H1 (cell line): Measurements from ENCODE around the gene PLD2. TPM values are rescaled to one million over a fixed set of nuclear protein-coding genes. Genes with fewer than 3 reads are reported as not detected.

ENCODE experiments used
- CTCF ChIA-PET: fragments of 300-600 bp; sonication (Branson Sonifier 250); formaldehyde crosslinking; loops from one replicate; lab custom pipeline; 2021; ENCODE audit not compliant: partially characterized antibody; lab: Charles Lee
- POLR2A ChIA-PET: fragments of 300-600 bp; sonication (Branson Sonifier 250); formaldehyde crosslinking; loops from one replicate; lab custom pipeline; 2021; ENCODE audit warnings: inconsistent platforms; ENCODE audit not compliant: partially characterized antibody; lab: Charles Lee
- DNase-seq, 2 experiments: peaks; one replicate each; pipeline versions ENCODE4 v3.0.0 to v3.0.0-alpha.2; 2010 to 2022; ENCODE audit warnings: low spot score in 2 of 2, low read depth in 1 of 2, mixed read lengths in 1 of 2
- FAIRE-seq: peaks from 2 replicates; lab custom pipeline; 2011; peaks lifted over from hg19 to GRCh38; lab: Jason Lieb, UNC
- H2AFZ ChIP-seq: 2 replicates; pipeline ENCODE4 v1.8.1; 2012; ENCODE audit warnings: low read length, inconsistent platforms
- H2AK5ac ChIP-seq: 2 replicates; pipeline ENCODE4 v1.6.1; 2013; ENCODE audit warnings: low read depth, low read length
- H2BK120ac ChIP-seq: replicated peaks from 2 replicates; pipeline ENCODE3; 2013; ENCODE audit warnings: low read depth, low read length, inconsistent platforms
- H2BK12ac ChIP-seq: 2 replicates; pipeline ENCODE4 v1.6.1; 2013; ENCODE audit warnings: low read depth, low read length
- H2BK15ac ChIP-seq: 2 replicates; pipeline ENCODE4 v1.6.1; 2013; ENCODE audit warnings: low read length
- H2BK20ac ChIP-seq: 2 replicates; pipeline ENCODE4 v1.6.1; 2013; ENCODE audit warnings: low read length
- H2BK5ac ChIP-seq: 2 replicates; pipeline ENCODE4 v1.6.1; 2013; ENCODE audit warnings: low read depth, low read length
- H3K14ac ChIP-seq: 2 replicates; pipeline ENCODE4 v1.6.1; 2013; ENCODE audit warnings: inconsistent platforms; ENCODE audit not compliant: insufficient read length
- H3K18ac ChIP-seq: 2 replicates; pipeline ENCODE4 v1.6.1; 2013; ENCODE audit warnings: low read length; ENCODE audit errors: extremely low read depth
- H3K23ac ChIP-seq: 2 replicates; pipeline ENCODE4 v1.6.1; 2013; ENCODE audit warnings: inconsistent platforms; ENCODE audit not compliant: insufficient read length
- H3K23me2 ChIP-seq: 2 replicates; pipeline ENCODE4 v1.6.1; 2013; ENCODE audit warnings: low read depth, low read length
- H3K27ac ChIP-seq: 2 replicates; pipeline ENCODE4 v1.6.1; 2011; ENCODE audit warnings: low read depth, low read length, inconsistent platforms
- H3K27me3 ChIP-seq, 4 experiments: replicated peaks in 1 of 4; 1 replicate in 1 of 4; 2 replicates in 3 of 4; pipeline versions ENCODE4 v1.6.1 to v1.8.1; 2011 to 2013; ENCODE audit warnings: low read length in 3 of 4, mild to moderate bottlenecking in 3 of 4, inconsistent platforms in 2 of 4, mixed read lengths in 2 of 4, moderate library complexity in 1 of 4; ENCODE audit not compliant: control insufficient read depth in 3 of 4, insufficient read depth in 3 of 4; ENCODE audit errors: extremely low read depth in 1 of 4
- H3K36me3 ChIP-seq, 4 experiments: 2 replicates each; pipeline versions ENCODE4 v1.6.1 to v1.8.1; 2011 to 2013; ENCODE audit warnings: mild to moderate bottlenecking in 4 of 4, low read length in 3 of 4, moderate library complexity in 2 of 4, control low read depth in 1 of 4, inconsistent platforms in 1 of 4; ENCODE audit not compliant: insufficient read depth in 4 of 4, control insufficient read depth in 2 of 4
- H3K4ac ChIP-seq: replicated peaks from 2 replicates; pipeline ENCODE3; 2013; ENCODE audit warnings: low read length, low read depth, mixed read lengths, inconsistent platforms; ENCODE audit not compliant: insufficient read length
- H3K4me1 ChIP-seq, 4 experiments: replicated peaks in 1 of 4; 1 replicate in 1 of 4; 2 replicates in 3 of 4; pipeline versions ENCODE4 v1.6.1 to v1.8.1; 2011 to 2013; ENCODE audit warnings: low read length in 3 of 4, inconsistent platforms in 2 of 4, mixed read lengths in 1 of 4; ENCODE audit not compliant: insufficient read depth in 4 of 4, control insufficient read depth in 3 of 4
- H3K4me2 ChIP-seq, 2 experiments: 2 replicates each; pipeline versions ENCODE4 v1.6.1 to v1.8.1; 2011 to 2013; ENCODE audit warnings: low read depth in 2 of 2, low read length in 2 of 2, control low read depth in 1 of 2, inconsistent platforms in 1 of 2, mild to moderate bottlenecking in 1 of 2; ENCODE audit not compliant: insufficient read depth in 1 of 2
- H3K4me3 ChIP-seq, 4 experiments: fragments of 200-600, 300-600 bp in 1 of 4; sonication (generic), shearing (Covaris generic), sonication (Bioruptor Twin) in 1 of 4; 2 replicates each; pipeline versions ENCODE4 v1.5.1 to v1.8.1; 2011 to 2016; ENCODE audit warnings: low read length in 4 of 4, low read depth in 3 of 4, control low read depth in 2 of 4, inconsistent platforms in 2 of 4, mild to moderate bottlenecking in 2 of 4, mixed read lengths in 1 of 4, moderate library complexity in 1 of 4; ENCODE audit not compliant: insufficient read depth in 2 of 4; ENCODE audit errors: extremely low read depth in 1 of 4
- H3K56ac ChIP-seq: replicated peaks from 2 replicates; pipeline ENCODE3; 2013; ENCODE audit warnings: low read depth, mild to moderate bottlenecking, mixed read lengths, low read length, inconsistent platforms; ENCODE audit not compliant: insufficient read length
- H3K79me1 ChIP-seq: 2 replicates; pipeline ENCODE4 v1.6.1; 2013; ENCODE audit warnings: low read depth, low read length, control low read depth
- H3K79me2 ChIP-seq, 2 experiments: 2 replicates each; pipeline versions ENCODE4 v1.6.1 to v1.8.1; 2012 to 2013; ENCODE audit warnings: low read length in 2 of 2, mild to moderate bottlenecking in 2 of 2, inconsistent platforms in 1 of 2; ENCODE audit not compliant: insufficient read depth in 2 of 2, control insufficient read depth in 1 of 2
- H3K9ac ChIP-seq, 4 experiments: replicated peaks in 1 of 4; 1 replicate in 1 of 4; 2 replicates in 3 of 4; pipeline versions ENCODE4 v1.6.1 to v1.8.1; 2011 to 2013; ENCODE audit warnings: low read depth in 3 of 4, low read length in 3 of 4, control low read depth in 2 of 4, mild to moderate bottlenecking in 2 of 4, moderate library complexity in 2 of 4, inconsistent platforms in 1 of 4; ENCODE audit errors: extremely low read depth in 1 of 4
- H3K9me3 ChIP-seq, 2 experiments: 2 replicates each; pipeline versions ENCODE4 v1.6.1 to v1.8.1; 2012 to 2013; ENCODE audit warnings: mild to moderate bottlenecking in 2 of 2, moderate library complexity in 2 of 2, control low read depth in 1 of 2, inconsistent platforms in 1 of 2, low read depth in 1 of 2, low read length in 1 of 2, mixed read lengths in 1 of 2; ENCODE audit not compliant: insufficient read depth in 2 of 2
- H4K20me1 ChIP-seq, 2 experiments: replicated peaks in 1 of 2; 2 replicates each; pipeline versions ENCODE3 to v1.8.1; 2011 to 2013; ENCODE audit warnings: inconsistent platforms in 2 of 2, low read length in 2 of 2, mild to moderate bottlenecking in 1 of 2; ENCODE audit not compliant: insufficient read depth in 2 of 2, control insufficient read depth in 1 of 2
- H4K5ac ChIP-seq: 2 replicates; pipeline ENCODE4 v1.6.1; 2013; ENCODE audit warnings: low read length, low read depth, mixed read lengths, inconsistent platforms; ENCODE audit not compliant: insufficient read length
- H4K8ac ChIP-seq: 2 replicates; pipeline ENCODE4 v1.8.0; 2013; ENCODE audit warnings: mild to moderate bottlenecking, moderate library complexity, low read length, inconsistent platforms; ENCODE audit not compliant: insufficient read depth; ENCODE audit errors: extremely low read depth
- H4K91ac ChIP-seq: replicated peaks from 2 replicates; pipeline ENCODE3; 2013; ENCODE audit warnings: low read length, mixed read lengths, inconsistent platforms; ENCODE audit not compliant: insufficient read length
- ASH2L ChIP-seq: fragments of 200-600, 300-600 bp; sonication (generic); IDR thresholded peaks from one replicate; pipeline ENCODE4 v1.7.1; 2017; ENCODE audit warnings: low read length
- BCL11A ChIP-seq, 2 experiments: IDR thresholded peaks; one replicate each; pipeline ENCODE4 v1.6.1; 2011; ENCODE audit warnings: low read depth in 2 of 2, low read length in 2 of 2, mild to moderate bottlenecking in 2 of 2
- SIN3A ChIP-seq, 2 experiments: IDR thresholded peaks in 1 of 2; conservative IDR thresholded peaks in 1 of 2; 2 replicates each; pipeline ENCODE4 v1.6.1; 2011 to 2012; ENCODE audit warnings: low read length in 2 of 2, improper control_type of control experiment in 1 of 2, low read depth in 1 of 2, mild to moderate bottlenecking in 1 of 2
- SP1 ChIP-seq: IDR thresholded peaks from 2 replicates; pipeline ENCODE4 v1.6.1; 2011; ENCODE audit warnings: low read depth, low read length
- TCF12 ChIP-seq: IDR thresholded peaks from 2 replicates; pipeline ENCODE4 v1.6.1; 2011; ENCODE audit warnings: low read depth, mild to moderate bottlenecking, low read length
- WGBS, 2 experiments: shearing (Covaris generic) in 1 of 2; methylation state at CpG; one replicate each; pipeline versions ENCODE4 v1.1.6 to v1.1.7; 2013 to 2015; ENCODE audit warnings: low lambda C conversion rate in 2 of 2, mixed read lengths in 2 of 2, inconsistent platforms in 1 of 2, low coverage in 1 of 2, missing lambda C conversion rate in 1 of 2; ENCODE audit not compliant: insufficient replicate concordance in 2 of 2, insufficient coverage in 1 of 2, insufficient read length in 1 of 2; ENCODE audit errors: extremely low coverage in 1 of 2, missing lambda C conversion rate in 1 of 2; 5-methylcytosine and 5-hydroxymethylcytosine counted together
- polyA plus RNA-seq, 7 experiments: library from polyadenylated mRNA; depleted of rRNA in 3 of 7; stranded (reverse) in 5 of 7; unstranded in 2 of 7; fragments of >200 nt in 5 of 7; fragments of 200-250 nt in 2 of 7; gene quantifications; 1 replicate in 5 of 7; 2 replicates in 1 of 7; 4 replicates in 1 of 7; pipeline versions ENCODE4 v1.2.1 to v1.2.3, GENCODE V29; 2011 to 2013; ENCODE audit warnings: missing spikeins in 2 of 7, mixed read lengths in 2 of 7
- total RNA-seq: library from RNA; stranded (reverse); fragmentation: NEBNext Ultra II Directional; extraction: Animal tissue kit (Norgen Biotek cat#: 25700); gene quantifications from 2 replicates; pipeline ENCODE4 v1.2.1, GENCODE V29; 2021

Gene PLD2
- total and polyA plus RNA-seq, 2 of the 8 experiments (the other 6 are each of a cell fraction or from before 2014, with no cell fraction given) = 44.3 to 48.4 TPM

- H3K56ac ChIP-seq = peak overlapping the region; percentile 73
- peaks cover 26 to 46% (median 37%) of the 10 kb centered on the region in 4 experiments for H3K4me1 ChIP-seq
- H3K27ac ChIP-seq = peak overlapping the region; percentile 62
- peak overlapping the region; percentile 16 for H2BK120ac ChIP-seq
- no peak for FAIRE-seq
- peaks cover under 1% of the 10 kb centered on the region; the same call in 1 of the 2 replicates for H3K23me2 ChIP-seq
- H4K8ac ChIP-seq = no peak overlapping the region
- H2AK5ac ChIP-seq = peak overlapping the region; percentile 93; the same call in 1 of the 2 replicates
- peak overlapping the region; percentile 54 to 59 for H3K4me2 ChIP-seq
- ChIA-PET CTCF (interaction anchor here (0.6 to 3.5 kb wide), 21 partner anchors 9 to 292 kb away, joined by 3 to 15 read pairs (median 3); partner anchors contain the start of genes C17orf107 and PSMB6), POLR2A (interaction anchor here (0.6 to 2.8 kb wide), 16 partner anchors 8 to 493 kb away, joined by 3 to 15 read pairs (median 3); partner anchors contain the start of genes PFN1 and PSMB6)
- peaks cover 0 to 1% of the 10 kb centered on the region in 2 experiments for H4K20me1 ChIP-seq
- peak overlapping the region; percentile 93 for H2BK20ac ChIP-seq
- H2BK5ac ChIP-seq = peak overlapping the region; percentile 95; the same call in 1 of the 2 replicates
- no peaks in the 10 kb centered on the region for H3K9me3 ChIP-seq
- WGBS, 2 experiments = 65% methylated on average over 7 of the region's 7 CpGs; no CpG with 5 or more reads in 1 of the 2 experiments
- H3K14ac ChIP-seq = no peak overlapping the region
- H3K4me3 ChIP-seq = peak overlapping the region in 1 of 4 experiments; percentile 41; a peak in 3 of 8 replicates
- H3K79me1 ChIP-seq = peaks cover 11% of the 10 kb centered on the region
- no peak overlapping the region for H2BK15ac ChIP-seq
- TF ChIP-seq SIN3A (conservative IDR thresholded peaks at IDR 0.05 in 1 of 2, IDR thresholded peaks at IDR 0.05 in 1 of 2; ENCODE audit: low read depth in 1 of 2, low read length in 2 of 2) = 0 out of 4 replicates have a peak, but pooled peaks of 1 of the 2 experiments have one; percentile 18
- peak; percentile 52 for TF ChIP-seq ASH2L
- TF ChIP-seq SP1 = peak; percentile 72; the same call in 1 of the 2 replicates
- TF ChIP-seq TCF12 = 0 out of 2 replicates have a peak, but pooled peaks have one; percentile 50
- no peak for TF ChIP-seq BCL11A (IDR thresholded peaks at IDR 0.05; ENCODE audit: low read depth in 2 of 2, low read length in 2 of 2)
- H3K36me3 ChIP-seq = no peaks in the 10 kb centered on the region
- H2AFZ ChIP-seq = no peak overlapping the region
- DNase-seq = no peak
- no peak overlapping the region for H3K9ac ChIP-seq
- no peaks in the 10 kb centered on the region for H3K27me3 ChIP-seq
- H2BK12ac ChIP-seq = 0 out of 2 replicates have a peak overlapping the region, but pooled peaks have one; percentile 81
- H3K23ac ChIP-seq = no peak overlapping the region
- H3K18ac ChIP-seq = peak overlapping the region; percentile 85; the same call in 1 of the 2 replicates
- peaks cover 0 to 39% of the 10 kb centered on the region in 2 experiments; a peak in 2 of 4 replicates for H3K79me2 ChIP-seq
- H4K5ac ChIP-seq = peak overlapping the region; percentile 35
- H3K4ac ChIP-seq = peak overlapping the region; percentile 76
- H4K91ac ChIP-seq = peak overlapping the region; percentile 63
These were observed 51.3 kb downstream of the PLD2 start for GRCh38 chr17:4858068-4858881.
